Adrenal gland (tissue), 5 donors: ENCODE results near the gene PPIA.

Experiments used
- POLR2A ChIP-seq, 2 donors: fragments of 450-650 bp; IDR thresholded peaks; one replicate each; pipeline ENCODE4 v1.6.1; 2017; ENCODE audit warnings: antibody characterized with exemption in 2 of 2, mild to moderate bottlenecking in 2 of 2, moderate library complexity in 1 of 2
- TF ChIP-seq, protein P1 (sequence below), 6 experiments: fragments of 450-650 bp in 4 of 6; fragments of 200-600 bp in 2 of 6; sonication (generic) in 1 of 6; IDR thresholded peaks; 1 replicate in 5 of 6; 2 replicates in 1 of 6; pipeline versions ENCODE4 v1.5.1 to v1.8.0; 2016 to 2021; ENCODE audit warnings: antibody characterized with exemption in 6 of 6, mild to moderate bottlenecking in 2 of 6, moderate library complexity in 1 of 6
- donor health status: DM: no; HTN: no; CAD: no.

DNA sequence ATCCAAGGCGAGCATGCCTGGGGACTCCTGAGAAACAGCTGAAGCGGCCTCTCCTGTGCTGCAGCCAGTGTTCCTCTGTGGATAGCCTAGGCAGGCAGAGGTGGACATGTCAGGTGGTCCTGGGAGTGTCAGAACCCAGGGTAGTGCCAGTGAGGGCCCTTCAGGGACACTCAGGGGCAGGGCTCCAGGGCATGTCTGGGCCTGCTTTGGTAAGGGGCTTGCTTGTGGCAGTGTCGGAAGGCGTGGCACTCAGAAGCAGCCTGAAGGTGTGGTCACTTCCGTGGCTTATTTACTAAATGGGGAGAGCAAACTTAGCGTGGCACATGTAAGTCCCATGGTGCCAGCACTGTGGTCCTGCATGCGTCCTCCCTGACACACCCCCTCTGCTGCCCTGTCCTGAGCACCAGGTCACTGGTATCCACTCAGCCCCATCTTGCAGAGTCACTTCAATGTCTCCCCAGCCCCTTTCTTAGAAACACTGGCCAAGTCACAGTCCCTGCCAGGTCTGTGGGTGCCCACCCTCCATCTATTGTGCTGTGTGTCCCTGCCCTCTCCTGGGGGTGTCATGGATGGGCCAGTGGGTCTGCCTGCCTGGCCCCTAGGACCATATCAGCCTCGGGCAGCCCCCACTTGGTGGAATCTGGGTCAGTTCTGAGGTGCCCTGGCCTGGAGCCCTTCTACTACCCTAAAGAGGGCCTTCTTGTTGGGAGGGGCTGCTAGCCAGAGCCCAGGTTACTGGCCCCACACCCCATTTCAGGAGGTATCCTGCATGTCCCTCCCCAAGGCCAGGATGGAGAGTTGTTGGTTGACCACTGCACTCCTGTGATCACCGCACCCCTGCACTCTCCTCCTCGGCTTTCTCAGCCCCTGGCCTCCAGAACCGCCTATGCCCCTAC lies 41.4 kb upstream of the PPIA start:
- TF ChIP-seq, protein P1, sequence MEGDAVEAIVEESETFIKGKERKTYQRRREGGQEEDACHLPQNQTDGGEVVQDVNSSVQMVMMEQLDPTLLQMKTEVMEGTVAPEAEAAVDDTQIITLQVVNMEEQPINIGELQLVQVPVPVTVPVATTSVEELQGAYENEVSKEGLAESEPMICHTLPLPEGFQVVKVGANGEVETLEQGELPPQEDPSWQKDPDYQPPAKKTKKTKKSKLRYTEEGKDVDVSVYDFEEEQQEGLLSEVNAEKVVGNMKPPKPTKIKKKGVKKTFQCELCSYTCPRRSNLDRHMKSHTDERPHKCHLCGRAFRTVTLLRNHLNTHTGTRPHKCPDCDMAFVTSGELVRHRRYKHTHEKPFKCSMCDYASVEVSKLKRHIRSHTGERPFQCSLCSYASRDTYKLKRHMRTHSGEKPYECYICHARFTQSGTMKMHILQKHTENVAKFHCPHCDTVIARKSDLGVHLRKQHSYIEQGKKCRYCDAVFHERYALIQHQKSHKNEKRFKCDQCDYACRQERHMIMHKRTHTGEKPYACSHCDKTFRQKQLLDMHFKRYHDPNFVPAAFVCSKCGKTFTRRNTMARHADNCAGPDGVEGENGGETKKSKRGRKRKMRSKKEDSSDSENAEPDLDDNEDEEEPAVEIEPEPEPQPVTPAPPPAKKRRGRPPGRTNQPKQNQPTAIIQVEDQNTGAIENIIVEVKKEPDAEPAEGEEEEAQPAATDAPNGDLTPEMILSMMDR (IDR thresholded peaks at IDR 0.05) = no peak
- TF ChIP-seq POLR2A (IDR thresholded peaks at IDR 0.05) = no peak
